MM.1S (cell line): ENCODE data around the gene UTP25.

ENCODE experiments used
- DNase-seq: peaks from one replicate; pipeline ENCODE4 v3.0.0-alpha.2; 2015
- H2AFZ ChIP-seq: fragments of 300-600 bp; sonication (generic); 2 replicates; pipeline ENCODE4 v1.6.0; 2016; ENCODE audit warnings: antibody characterized with exemption, low read length
- H3F3A ChIP-seq: fragments of 300-600 bp; sonication (generic); 2 replicates; pipeline ENCODE4 v1.6.1; 2016; ENCODE audit warnings: mild to moderate bottlenecking, antibody characterized with exemption, low read length, moderate library complexity, mixed read lengths; ENCODE audit not compliant: insufficient read depth
- H3K27ac ChIP-seq: fragments of 300-600 bp; sonication (generic); 2 replicates; pipeline ENCODE4 v1.5.1; 2016; ENCODE audit warnings: mild to moderate bottlenecking, low read length
- H3K27me3 ChIP-seq: fragments of 300-600 bp; sonication (generic); replicated peaks from 2 replicates; pipeline ENCODE4 v1.6.0; 2016; ENCODE audit warnings: low read length; ENCODE audit not compliant: insufficient read depth
- H3K36me3 ChIP-seq: fragments of 300-600 bp; sonication (generic); replicated peaks from 2 replicates; pipeline ENCODE4 v1.6.1; 2016; ENCODE audit warnings: mild to moderate bottlenecking, low read length, mixed read lengths; ENCODE audit not compliant: insufficient read depth
- H3K4me1 ChIP-seq: fragments of 300-600 bp; sonication (generic); 2 replicates; pipeline ENCODE4 v1.6.1; 2016; ENCODE audit warnings: low read length, mixed read lengths
- H3K4me2 ChIP-seq: fragments of 300-600 bp; sonication (generic); 2 replicates; pipeline ENCODE4 v1.6.0; 2016; ENCODE audit warnings: low read depth, low read length
- H3K4me3 ChIP-seq: fragments of 300-600 bp; sonication (generic); 2 replicates; pipeline ENCODE4 v1.5.1; 2016; ENCODE audit warnings: low read length, mixed read lengths
- H3K79me2 ChIP-seq: fragments of 300-600 bp; sonication (generic); 2 replicates; pipeline ENCODE4 v1.6.1; 2016; ENCODE audit warnings: mixed run types, low read length, mixed read lengths
- H3K9ac ChIP-seq: fragments of 300-600 bp; sonication (generic); 2 replicates; pipeline ENCODE4 v1.6.1; 2016; ENCODE audit warnings: low read length, mixed read lengths
- H3K9me2 ChIP-seq: fragments of 300-600 bp; sonication (generic); replicated peaks from 2 replicates; pipeline ENCODE4 v1.6.1; 2016; ENCODE audit warnings: mild to moderate bottlenecking, low read length, mixed read lengths; ENCODE audit not compliant: insufficient read depth
- H3K9me3 ChIP-seq: fragments of 300-600 bp; sonication (generic); replicated peaks from 2 replicates; pipeline ENCODE4 v1.6.1; 2016; ENCODE audit warnings: mild to moderate bottlenecking, low read length, mixed read lengths; ENCODE audit not compliant: insufficient read depth
- H4K20me1 ChIP-seq: fragments of 300-600 bp; sonication (generic); 2 replicates; pipeline ENCODE4 v1.6.1; 2016; ENCODE audit warnings: mild to moderate bottlenecking, low read length, moderate library complexity, mixed read lengths; ENCODE audit not compliant: insufficient read depth
- EZH2 ChIP-seq: fragments of 300-600 bp; sonication (generic); optimal IDR thresholded peaks from 2 replicates; pipeline ENCODE3; 2017; ENCODE audit warnings: low read depth, mild to moderate bottlenecking, antibody characterized with exemption, low read length, mixed read lengths
- EZH2phosphoT487 ChIP-seq: fragments of 300-600 bp; sonication (generic); IDR thresholded peaks from 2 replicates; pipeline ENCODE4 v1.6.1; 2018; ENCODE audit warnings: antibody characterized with exemption, low read length
- TF ChIP-seq, protein P1 (sequence below): fragments of 300-600 bp; sonication (generic); IDR thresholded peaks from 2 replicates; pipeline ENCODE4 v1.5.1; 2016; ENCODE audit warnings: antibody characterized with exemption, low read length, mixed read lengths

The UTP25 gene

DNA sequence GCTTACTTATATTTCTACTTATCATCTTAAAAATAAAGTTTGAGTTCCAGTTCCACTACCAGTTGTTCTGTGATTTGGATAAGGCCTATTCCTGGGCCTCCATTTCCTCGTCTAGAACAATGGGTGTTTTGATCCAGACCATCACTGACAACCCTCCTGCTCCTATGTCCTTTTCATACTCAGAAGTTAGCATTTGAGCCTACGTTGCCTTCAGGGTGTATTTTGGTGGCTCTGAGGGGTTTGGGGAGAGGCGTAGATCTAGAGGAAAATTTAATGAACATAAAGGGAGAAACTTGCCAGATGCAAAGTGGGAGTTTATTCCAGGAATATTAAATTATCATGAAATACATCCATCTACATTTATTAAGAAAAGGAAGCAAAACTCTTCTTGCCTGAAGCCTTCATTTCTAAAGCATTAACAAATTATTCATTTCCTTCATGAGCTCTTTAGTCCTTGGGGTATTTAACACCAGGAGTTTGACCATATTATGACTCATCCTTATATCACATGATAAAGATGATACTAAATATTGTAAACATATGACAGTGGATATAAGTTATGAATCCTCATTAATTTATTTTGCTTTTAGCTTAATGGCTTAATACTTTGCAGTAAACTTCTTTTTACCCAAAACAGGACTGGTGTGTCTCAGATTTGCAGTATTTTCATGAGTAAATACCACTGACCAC, 63.0 kb downstream of the UTP25 start:
- no peaks in the 10 kb centered on the region for H3K79me2 ChIP-seq
- no peaks in the 10 kb centered on the region for H3F3A ChIP-seq
- no peaks in the 10 kb centered on the region for H3K27me3 ChIP-seq
- H2AFZ ChIP-seq, result no peak overlapping the region
- no peak overlapping the region for H3K4me3 ChIP-seq
- H3K9ac ChIP-seq, result no peak overlapping the region
- no peaks in the 10 kb centered on the region for H3K9me3 ChIP-seq
- TF ChIP-seq, protein P1, sequence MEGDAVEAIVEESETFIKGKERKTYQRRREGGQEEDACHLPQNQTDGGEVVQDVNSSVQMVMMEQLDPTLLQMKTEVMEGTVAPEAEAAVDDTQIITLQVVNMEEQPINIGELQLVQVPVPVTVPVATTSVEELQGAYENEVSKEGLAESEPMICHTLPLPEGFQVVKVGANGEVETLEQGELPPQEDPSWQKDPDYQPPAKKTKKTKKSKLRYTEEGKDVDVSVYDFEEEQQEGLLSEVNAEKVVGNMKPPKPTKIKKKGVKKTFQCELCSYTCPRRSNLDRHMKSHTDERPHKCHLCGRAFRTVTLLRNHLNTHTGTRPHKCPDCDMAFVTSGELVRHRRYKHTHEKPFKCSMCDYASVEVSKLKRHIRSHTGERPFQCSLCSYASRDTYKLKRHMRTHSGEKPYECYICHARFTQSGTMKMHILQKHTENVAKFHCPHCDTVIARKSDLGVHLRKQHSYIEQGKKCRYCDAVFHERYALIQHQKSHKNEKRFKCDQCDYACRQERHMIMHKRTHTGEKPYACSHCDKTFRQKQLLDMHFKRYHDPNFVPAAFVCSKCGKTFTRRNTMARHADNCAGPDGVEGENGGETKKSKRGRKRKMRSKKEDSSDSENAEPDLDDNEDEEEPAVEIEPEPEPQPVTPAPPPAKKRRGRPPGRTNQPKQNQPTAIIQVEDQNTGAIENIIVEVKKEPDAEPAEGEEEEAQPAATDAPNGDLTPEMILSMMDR, result no peak
- TF ChIP-seq EZH2, result no peak
- TF ChIP-seq EZH2phosphoT487, result no peak
- no peaks in the 10 kb centered on the region for H3K9me2 ChIP-seq
- no peaks in the 10 kb centered on the region for H4K20me1 ChIP-seq
- no peak overlapping the region for H3K27ac ChIP-seq
- no peak overlapping the region for H3K4me2 ChIP-seq
- no peak for DNase-seq
- no peaks in the 10 kb centered on the region for H3K4me1 ChIP-seq
- no peaks in the 10 kb centered on the region for H3K36me3 ChIP-seq

DNA sequence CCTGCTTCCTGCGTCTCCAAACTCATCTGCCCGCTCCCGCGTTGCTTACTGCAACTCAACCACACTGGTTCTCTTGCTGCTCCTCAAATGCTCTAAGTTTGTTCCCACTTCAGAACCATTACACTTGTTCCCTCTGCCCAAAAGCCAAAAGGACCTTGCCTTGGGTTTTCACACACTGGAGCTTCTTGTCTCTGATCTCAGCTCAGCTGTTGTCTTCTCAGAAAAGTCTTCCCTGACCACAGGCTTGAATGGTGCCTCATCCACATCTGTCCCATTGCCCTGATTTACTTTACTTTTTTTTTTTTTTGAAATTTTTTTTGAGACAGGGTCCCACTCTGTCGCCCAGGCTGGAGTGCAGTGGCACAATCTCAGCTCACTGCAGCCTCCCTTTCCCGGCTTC, 66.0 kb downstream of the UTP25 start:
- no peaks in the 10 kb centered on the region for H3K27me3 ChIP-seq
- no peaks in the 10 kb centered on the region for H3K79me2 ChIP-seq
- no peak overlapping the region for H3K27ac ChIP-seq
- H3F3A ChIP-seq, result no peaks in the 10 kb centered on the region
- no peak overlapping the region for H3K9ac ChIP-seq
- H3K9me2 ChIP-seq, result no peaks in the 10 kb centered on the region
- no peak for DNase-seq
- no peak overlapping the region for H3K4me3 ChIP-seq
- H4K20me1 ChIP-seq, result no peaks in the 10 kb centered on the region
- H3K4me2 ChIP-seq, result no peak overlapping the region
- no peak for TF ChIP-seq EZH2
- no peak for TF ChIP-seq EZH2phosphoT487
- TF ChIP-seq, protein P1, result no peak
- H3K9me3 ChIP-seq, result no peaks in the 10 kb centered on the region
- H3K4me1 ChIP-seq, result no peaks in the 10 kb centered on the region
- no peak overlapping the region for H2AFZ ChIP-seq
- no peaks in the 10 kb centered on the region for H3K36me3 ChIP-seq

DNA sequence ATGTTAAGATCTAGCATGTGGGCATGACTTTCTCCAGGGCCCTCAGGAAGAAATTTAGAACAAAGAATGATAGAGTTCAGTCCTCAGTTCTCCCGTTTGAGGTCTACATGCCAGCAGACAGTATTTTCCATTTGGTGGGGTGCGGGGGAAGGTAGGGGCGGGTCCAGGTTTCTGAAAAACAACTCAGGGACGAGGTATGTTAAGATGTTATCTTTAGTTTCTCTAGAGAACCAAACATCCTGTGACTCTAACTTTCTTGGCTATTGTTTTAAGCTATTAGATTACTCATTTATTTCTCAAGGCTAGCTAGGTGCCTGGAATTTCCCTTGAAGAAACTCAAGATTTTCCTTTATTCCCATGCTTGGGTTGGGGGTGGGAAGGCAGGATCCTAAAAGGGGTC, 67.9 kb downstream of the UTP25 start:
- Histone ChIP-seq H3K4me2 (no peak overlapping the region), H3K9me2 (no peaks in the 10 kb centered on the region), H4K20me1 (no peaks in the 10 kb centered on the region), H3K36me3 (no peaks in the 10 kb centered on the region), H3K27me3 (no peaks in the 10 kb centered on the region), H3K4me3 (no peak overlapping the region), H3K9me3 (no peaks in the 10 kb centered on the region), H3K27ac (no peak overlapping the region), H2AFZ (no peak overlapping the region), H3K4me1 (no peaks in the 10 kb centered on the region), H3F3A (no peaks in the 10 kb centered on the region), H3K79me2 (no peaks in the 10 kb centered on the region), H3K9ac (no peak overlapping the region)
- TF ChIP-seq EZH2phosphoT487 (no peak), EZH2 (no peak)
- TF ChIP-seq, protein P1, result no peak
- no peak for DNase-seq
